Neural progenitor cell (in vitro differentiated cells): ENCODE data around the gene ADARB2. TPM values are rescaled to one million over a fixed set of nuclear protein-coding genes. Genes with fewer than 3 reads are reported as not detected.

ENCODE experiments used
- DNase-seq: peaks from one replicate; pipeline ENCODE4 v3.0.0-alpha.2; 2016; ENCODE audit warnings: low spot score
- H2AFZ ChIP-seq: fragments of 200-600 bp; sonication (generic); replicated peaks from 2 replicates; pipeline ENCODE4 v1.6.1; 2016; ENCODE audit warnings: antibody characterized with exemption
- H3F3A ChIP-seq: fragments of 200-600 bp; sonication (generic); 2 replicates; pipeline ENCODE4 v1.6.1; 2016; ENCODE audit warnings: antibody characterized with exemption, low read depth
- H3K27ac ChIP-seq: fragments of 200-600 bp; sonication (generic); 2 replicates; pipeline ENCODE4 v1.5.1; 2016; ENCODE audit warnings: mild to moderate bottlenecking
- H3K27me3 ChIP-seq: fragments of 200-600 bp; sonication (generic); 2 replicates; pipeline ENCODE4 v1.6.1; 2016; ENCODE audit warnings: mild to moderate bottlenecking, moderate library complexity
- H3K36me3 ChIP-seq: fragments of 200-600 bp; sonication (generic); 2 replicates; pipeline ENCODE4 v1.5.1; 2016
- H3K4me1 ChIP-seq: fragments of 200-600 bp; sonication (generic); 2 replicates; pipeline ENCODE4 v1.6.1; 2016; ENCODE audit warnings: mixed run types
- H3K4me2 ChIP-seq: fragments of 200-600 bp; sonication (generic); 2 replicates; pipeline ENCODE4 v1.6.1; 2016
- H3K4me3 ChIP-seq: fragments of 200-600 bp; sonication (generic); 2 replicates; pipeline ENCODE4 v1.5.1; 2016
- H3K79me2 ChIP-seq: fragments of 200-600 bp; sonication (generic); 2 replicates; pipeline ENCODE4 v1.6.1; 2016; ENCODE audit warnings: low read depth
- H3K9ac ChIP-seq: fragments of 200-600 bp; sonication (generic); 2 replicates; pipeline ENCODE4 v1.6.1; 2016
- H3K9me3 ChIP-seq: fragments of 200-600 bp; sonication (generic); 2 replicates; pipeline ENCODE4 v1.5.1; 2016; ENCODE audit warnings: low read depth
- H4K20me1 ChIP-seq: fragments of 200-600 bp; sonication (generic); 2 replicates; pipeline ENCODE4 v1.6.1; 2016; ENCODE audit warnings: low read depth
- H3K27ac Mint-ChIP-seq: 3 replicates; pipeline ENCODE4 v1.8.0; 2021; ENCODE audit warnings: mixed read lengths
- H3K27me3 Mint-ChIP-seq: 2 replicates; pipeline ENCODE4 v1.8.0; 2022; ENCODE audit warnings: low read depth, mild to moderate bottlenecking, inconsistent platforms, moderate library complexity, mixed read lengths; ENCODE audit not compliant: insufficient read depth
- H3K36me3 Mint-ChIP-seq: 3 replicates; pipeline ENCODE4 v1.8.0; 2021; ENCODE audit warnings: mixed read lengths
- H3K4me1 Mint-ChIP-seq: 3 replicates; pipeline ENCODE4 v1.8.0; 2021; ENCODE audit warnings: mixed read lengths
- H3K4me3 Mint-ChIP-seq: 3 replicates; pipeline ENCODE4 v1.8.0; 2021; ENCODE audit warnings: mild to moderate bottlenecking, moderate library complexity, mixed read lengths
- H3K9me3 Mint-ChIP-seq: 3 replicates; pipeline ENCODE4 v1.8.0; 2020; ENCODE audit warnings: mixed read lengths
- CTCF ChIP-seq: fragments of 200-600 bp; sonication (generic); IDR thresholded peaks from 2 replicates; pipeline ENCODE4 v1.5.1; 2017; ENCODE audit warnings: antibody characterized with exemption, mild to moderate bottlenecking
- EZH2 ChIP-seq: fragments of 200-600 bp; sonication (generic); IDR thresholded peaks from 2 replicates; pipeline ENCODE4 v1.6.1; 2017; ENCODE audit warnings: antibody characterized with exemption, mild to moderate bottlenecking, moderate library complexity
- EZH2phosphoT487 ChIP-seq: fragments of 200-600 bp; sonication (generic); IDR thresholded peaks from 2 replicates; pipeline ENCODE4 v1.6.1; 2017; ENCODE audit warnings: antibody characterized with exemption
- total RNA-seq: library from RNA; depleted of rRNA; stranded (reverse); fragments of >200 nt; gene quantifications from 2 replicates; pipeline ENCODE4 v1.2.3, GENCODE V29; 2015; ENCODE audit warnings: low replicate concordance

Gene ADARB2
- total RNA-seq, 1 donor from 2014 or later = not detected

- H3K4me3 ChIP-seq = no peak overlapping the region
- H3K36me3 ChIP-seq = no peaks in the 10 kb centered on the region
- Mint-ChIP-seq H3K4me1 (peaks cover 4% of the 10 kb centered on the region), H3K27me3 (peaks cover 5% of the 10 kb centered on the region), H3K9me3 (peaks cover 5% of the 10 kb centered on the region), H3K27ac (no peak overlapping the region), H3K36me3 (no peaks in the 10 kb centered on the region), H3K4me3 (no peak overlapping the region)
- H3K9me3 ChIP-seq = no peaks in the 10 kb centered on the region
- no peaks in the 10 kb centered on the region for H3K4me1 ChIP-seq
- no peak for DNase-seq
- no peak for TF ChIP-seq EZH2
- no peak for TF ChIP-seq EZH2phosphoT487
- TF ChIP-seq CTCF = no peak
- no peaks in the 10 kb centered on the region for H3K27me3 ChIP-seq
- H3K27ac ChIP-seq = no peak overlapping the region
- H3K4me2 ChIP-seq = no peak overlapping the region
- H4K20me1 ChIP-seq = no peaks in the 10 kb centered on the region
- no peak overlapping the region for H3K9ac ChIP-seq
- H3F3A ChIP-seq = no peaks in the 10 kb centered on the region
- no peak overlapping the region for H2AFZ ChIP-seq
- H3K79me2 ChIP-seq = no peaks in the 10 kb centered on the region
Observed at GRCh38 chr10:1451941-1452340, 285.4 kb downstream of the ADARB2 start.

- H3F3A ChIP-seq = no peaks in the 10 kb centered on the region
Observed at GRCh38 chr10:1451362-1451888, 285.9 kb downstream of the ADARB2 start.

GRCh38 chr10:1449572-1450205 lies 287.6 kb downstream of the ADARB2 start:
- H3K4me3 ChIP-seq = no peak overlapping the region
- H3K36me3 Mint-ChIP-seq = no peaks in the 10 kb centered on the region
- no peak overlapping the region for H3K27ac Mint-ChIP-seq
- no peak overlapping the region for H3K4me2 ChIP-seq
- H3K4me3 Mint-ChIP-seq = no peak overlapping the region
- H2AFZ ChIP-seq = no peak overlapping the region
- H3K36me3 ChIP-seq = no peaks in the 10 kb centered on the region
- peaks cover 5% of the 10 kb centered on the region for H3K9me3 Mint-ChIP-seq
- TF ChIP-seq EZH2phosphoT487 (no peak), CTCF (no peak), EZH2 (no peak)
- no peaks in the 10 kb centered on the region for H4K20me1 ChIP-seq
- H3K27me3 ChIP-seq = no peaks in the 10 kb centered on the region
- DNase-seq = no peak
- H3F3A ChIP-seq = no peaks in the 10 kb centered on the region
- peaks cover 5% of the 10 kb centered on the region for H3K27me3 Mint-ChIP-seq
- H3K4me1 Mint-ChIP-seq = peaks cover 4% of the 10 kb centered on the region
- H3K9ac ChIP-seq = no peak overlapping the region
- no peak overlapping the region for H3K27ac ChIP-seq
- H3K9me3 ChIP-seq = no peaks in the 10 kb centered on the region
- no peaks in the 10 kb centered on the region for H3K4me1 ChIP-seq
- no peaks in the 10 kb centered on the region for H3K79me2 ChIP-seq

More at GRCh38 chr10:1451362-1451888, 285.9 kb downstream of the ADARB2 start:
- peaks cover 5% of the 10 kb centered on the region for H3K27me3 Mint-ChIP-seq
- Histone ChIP-seq H3K79me2 (no peaks in the 10 kb centered on the region), H3K4me1 (no peaks in the 10 kb centered on the region), H3K4me2 (no peak overlapping the region), H3K4me3 (no peak overlapping the region), H3K36me3 (no peaks in the 10 kb centered on the region), H3K27me3 (no peaks in the 10 kb centered on the region), H4K20me1 (no peaks in the 10 kb centered on the region), H3K27ac (no peak overlapping the region), H3K9me3 (no peaks in the 10 kb centered on the region), H2AFZ (no peak overlapping the region), H3K9ac (no peak overlapping the region)
- peaks cover 5% of the 10 kb centered on the region for H3K9me3 Mint-ChIP-seq
- DNase-seq = no peak
- peaks cover 4% of the 10 kb centered on the region for H3K4me1 Mint-ChIP-seq
- TF ChIP-seq CTCF (no peak), EZH2 (no peak), EZH2phosphoT487 (no peak)
- H3K27ac Mint-ChIP-seq = no peak overlapping the region
- H3K36me3 Mint-ChIP-seq = no peaks in the 10 kb centered on the region
- H3K4me3 Mint-ChIP-seq = no peak overlapping the region
